Stimulated activated naive CD4-positive, alpha-beta T cell treated with Interleukin-2 at 50 U/mL for 16 hours (primary cell): ENCODE results near the gene MTF1.
"Not testable (repeated sequence)": the region's sequence is repeated elsewhere in the genome, so short reads cannot be mapped to it uniquely, and the experiment has no call there.

Source experiments
- DNase-seq: peaks from one replicate; lab custom pipeline; 2025; lab: John Stamatoyannopoulos, UW

MTF1 gene

DNA sequence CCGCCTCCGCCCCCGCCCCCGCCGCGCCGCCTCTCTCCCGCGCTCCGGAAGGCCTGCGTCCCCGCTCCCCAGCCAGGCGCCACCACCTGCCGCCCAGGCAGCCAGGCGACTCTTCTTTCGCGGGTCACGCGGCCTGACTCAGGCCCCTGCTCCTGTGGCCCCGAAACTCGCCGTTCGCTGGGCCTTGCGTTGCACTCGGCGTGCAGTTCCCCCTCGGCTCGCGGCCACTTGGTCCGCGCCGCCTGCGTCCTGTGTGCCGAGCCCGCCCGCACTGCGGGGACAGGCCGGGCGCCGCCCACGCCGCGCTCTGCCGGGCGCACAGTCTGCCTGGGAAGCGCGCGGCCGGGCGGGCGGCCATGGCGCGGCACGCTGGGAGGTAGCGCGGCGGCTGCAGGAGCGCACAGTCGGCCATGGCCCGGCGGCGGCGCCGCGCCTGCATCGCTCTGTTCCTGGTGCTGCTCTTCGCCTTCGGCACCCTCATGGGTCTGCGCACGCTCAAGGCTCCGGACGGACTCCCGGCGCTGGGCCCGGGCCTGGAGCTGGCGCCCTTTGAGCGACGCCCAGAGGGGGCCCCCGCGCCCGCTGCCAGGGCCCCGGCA lies 65.5 kb downstream of the MTF1 start, which contains the start of gene MANEAL:
MANEAL (plus strand) TSS at position 75 of the 599 bp plus-strand sequence; CDS start at position 411, 336 bp downstream.
- DNase-seq: peak; percentile 7

DNA sequence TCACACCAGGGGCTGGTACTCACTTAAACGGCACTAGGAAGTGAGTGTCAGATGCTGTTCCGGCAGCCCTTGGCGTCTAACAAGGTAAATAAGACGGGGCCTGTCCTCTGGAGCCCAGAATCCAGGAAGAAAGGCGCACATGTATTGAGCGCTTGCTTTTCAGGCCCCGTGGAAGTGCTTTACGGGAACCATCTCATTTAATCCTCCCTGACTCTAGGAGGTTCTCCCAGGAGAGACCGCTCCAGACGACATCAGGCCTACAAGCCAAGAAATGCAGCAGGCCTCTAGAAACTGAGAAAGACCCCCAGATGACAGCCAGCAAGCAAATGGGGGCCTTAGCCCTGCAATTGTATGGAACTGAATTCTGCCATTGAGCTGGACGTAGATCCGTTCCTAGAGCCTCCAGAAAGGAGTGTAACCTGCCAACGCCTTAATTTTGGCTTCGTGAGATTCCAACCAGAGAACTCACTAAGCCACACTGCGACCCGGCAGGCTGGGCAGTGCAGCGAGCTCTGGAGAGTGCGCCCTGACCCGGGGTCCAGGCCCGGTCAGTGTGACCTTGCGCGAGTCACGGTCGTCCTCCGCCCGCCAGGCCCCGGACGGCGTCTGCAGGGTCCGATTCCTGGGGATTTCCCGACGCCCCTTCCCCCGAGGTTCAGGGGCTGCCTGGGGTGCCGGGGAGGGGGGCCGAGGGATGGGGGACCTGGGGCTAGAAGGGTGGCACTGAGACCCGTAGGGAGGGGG lies 66.3 kb downstream of the MTF1 start:
- DNase-seq: no peak

DNA sequence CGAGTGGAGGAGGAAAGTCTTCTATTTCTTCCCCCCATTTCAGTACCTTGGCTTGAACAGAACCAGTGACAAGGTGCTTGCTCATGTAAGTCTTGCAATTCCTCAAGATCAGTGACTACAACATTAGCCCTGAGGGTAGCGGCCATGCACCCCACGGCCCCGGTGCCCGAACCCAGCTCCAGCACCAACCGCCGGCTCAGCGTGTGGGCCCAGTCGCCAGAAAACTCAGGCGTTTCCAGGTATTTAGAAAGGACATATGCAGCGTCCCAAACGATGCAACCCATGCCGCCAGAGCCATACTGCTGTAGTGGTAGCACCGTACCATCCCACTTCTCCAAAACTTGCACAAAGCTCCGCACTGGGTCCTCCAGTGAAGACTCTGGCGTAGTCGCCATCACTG lies 76.9 kb downstream of the MTF1 start:
- no peak for DNase-seq

DNA sequence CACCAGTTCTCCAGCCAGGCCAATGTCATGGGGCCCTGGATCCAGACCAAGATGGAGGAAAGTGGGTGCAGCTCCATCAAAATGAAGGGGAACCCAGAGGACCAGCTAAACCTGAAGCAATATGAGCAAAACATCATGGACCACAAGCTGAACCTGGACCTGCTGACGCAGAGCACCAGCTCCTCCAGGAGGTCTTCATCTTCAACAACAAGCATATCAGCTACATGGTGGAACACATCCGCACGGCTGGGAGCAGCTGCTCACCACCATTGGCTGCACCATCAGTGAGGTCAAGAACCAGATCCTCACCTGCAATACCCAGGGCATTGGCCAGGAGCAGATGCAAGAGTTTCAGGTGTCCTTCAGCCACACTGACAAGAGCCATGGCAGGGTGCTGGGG lies 80.7 kb downstream of the MTF1 start:
- DNase-seq: no peak

DNA sequence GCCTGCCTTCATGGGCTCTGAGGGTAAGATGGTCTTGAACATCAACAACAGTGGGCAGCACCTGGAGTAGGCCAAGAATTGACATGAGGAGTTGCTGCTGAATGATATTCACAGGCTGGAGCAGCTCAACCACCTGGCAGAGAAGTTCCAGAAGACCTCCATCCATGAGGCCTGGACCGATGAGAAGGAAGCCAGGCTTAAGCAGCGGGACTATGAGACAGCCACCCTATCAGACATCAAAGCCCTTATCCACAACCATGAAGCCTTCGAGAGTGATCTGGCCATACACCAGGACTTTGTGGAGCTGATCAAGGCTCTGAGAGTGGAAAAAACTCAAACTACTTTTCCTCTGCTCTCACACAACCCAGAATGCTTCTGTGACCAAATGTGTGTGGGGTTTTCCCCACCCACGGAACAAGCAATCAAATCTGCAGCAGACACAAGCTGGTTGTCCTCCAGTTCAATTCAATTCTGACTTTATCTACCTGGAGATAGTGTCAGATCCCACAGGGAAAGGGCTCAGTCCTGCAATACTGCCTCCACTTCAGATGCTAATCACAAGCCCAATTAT lies 82.4 kb downstream of the MTF1 start:
- DNase-seq: peak; percentile 14

DNA sequence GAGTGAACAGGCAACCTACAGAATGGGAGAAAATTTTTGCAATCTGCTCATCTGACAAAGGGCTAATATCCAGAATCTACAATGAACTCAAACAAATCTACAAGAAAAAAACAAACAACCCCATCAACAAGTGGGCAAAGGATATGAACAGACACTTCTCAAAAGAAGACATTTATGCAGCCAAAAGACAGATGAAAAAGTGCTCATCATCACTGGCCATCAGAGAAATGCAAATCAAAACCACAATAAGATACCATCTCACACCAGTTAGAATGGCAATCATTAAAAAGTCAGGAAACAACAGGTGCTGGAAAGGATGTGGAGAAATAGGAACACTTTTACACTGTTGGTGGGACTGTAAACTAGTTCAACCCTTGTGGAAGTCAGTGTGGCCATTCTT lies 88.0 kb downstream of the MTF1 start:
- DNase-seq: not testable (repeated sequence)

DNA sequence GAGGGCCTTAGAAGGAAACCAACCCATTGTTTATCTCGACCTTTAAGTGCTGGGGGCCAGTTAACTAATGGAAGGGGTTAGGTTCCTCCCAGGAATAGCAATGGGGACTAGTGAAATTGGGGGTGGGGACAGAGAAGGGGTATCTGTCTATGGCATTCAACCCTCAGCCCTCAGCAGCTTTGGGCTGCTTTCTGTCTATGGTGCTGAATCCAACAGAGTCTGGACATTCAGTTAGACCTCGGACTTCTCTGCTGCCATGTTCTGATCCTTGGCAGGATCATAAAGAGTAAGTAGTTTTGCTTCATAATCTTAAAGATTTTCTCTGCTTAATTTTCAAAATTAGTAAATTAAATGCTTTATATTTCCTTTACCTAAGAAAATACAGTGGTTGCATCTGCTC lies 91.9 kb downstream of the MTF1 start:
- no peak for DNase-seq

DNA sequence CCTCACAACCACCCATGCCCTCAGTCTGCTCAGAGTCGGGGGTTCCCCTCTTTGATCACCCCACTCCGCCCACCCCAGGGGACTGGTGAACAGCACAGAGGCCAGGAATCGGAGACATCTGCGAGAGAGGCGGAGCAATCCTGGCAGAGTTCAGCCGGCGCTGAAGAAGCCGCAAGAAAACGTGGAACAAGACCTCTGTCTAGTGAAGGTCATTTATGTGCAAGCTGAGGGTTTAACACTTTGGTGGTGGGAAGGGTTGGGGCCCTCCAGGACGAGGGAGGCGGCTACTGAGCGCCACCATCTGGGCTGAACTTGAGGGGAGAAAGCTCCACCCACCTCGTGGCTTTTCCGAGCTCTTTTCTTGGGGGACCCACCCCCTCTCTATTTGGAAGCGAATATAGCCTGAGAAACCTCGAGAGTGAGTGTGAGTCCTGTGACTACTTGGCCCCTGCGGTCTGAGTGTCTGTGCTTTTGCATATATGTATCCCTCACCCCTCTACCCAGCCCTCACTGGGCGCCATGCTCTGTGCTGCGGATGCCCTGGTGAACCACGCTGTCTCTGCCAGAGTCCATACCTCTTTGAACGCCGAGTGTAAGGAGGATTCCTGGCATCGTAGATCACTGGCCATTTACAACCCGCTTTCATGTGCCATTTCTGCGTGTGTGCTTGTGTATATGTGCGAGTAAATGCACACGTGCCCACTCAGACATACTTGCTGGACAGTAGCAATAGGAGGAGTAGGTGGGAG lies 93.3 kb downstream of the MTF1 start:
- peak; percentile 9 for DNase-seq

DNA sequence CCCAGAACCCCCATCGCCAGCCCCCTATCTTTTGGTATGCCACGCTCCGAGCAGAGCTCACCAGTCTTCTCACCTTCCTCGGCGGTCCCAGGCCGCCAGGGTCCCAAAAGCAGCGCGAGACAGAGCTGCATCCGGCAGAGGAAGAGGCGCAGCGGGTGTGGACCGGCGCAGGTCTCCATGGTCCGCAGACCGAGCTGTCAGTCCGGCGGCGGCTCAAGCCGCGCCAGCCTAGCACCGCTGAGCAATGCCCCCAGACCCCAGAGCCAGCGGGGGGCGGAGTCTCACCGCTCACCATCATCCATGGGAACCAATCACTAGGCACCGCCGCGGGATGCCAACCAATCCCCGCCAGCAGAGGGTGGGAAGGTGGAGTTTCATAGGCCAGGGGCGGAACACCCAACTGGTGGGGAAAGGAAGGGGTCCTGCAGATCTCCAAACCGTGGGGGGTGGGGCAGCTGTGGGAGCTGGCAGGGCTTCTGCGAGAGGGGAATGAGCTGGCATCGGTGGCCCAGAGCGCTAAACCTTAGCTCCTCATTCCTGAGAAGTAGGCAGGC lies 94.4 kb downstream of the MTF1 start, which contains the start of gene EPHA10:
EPHA10 (minus strand) TSS at position 233 of the 554 bp plus-strand sequence; CDS start at position 179, 54 bp downstream.
- no peak for DNase-seq

DNA sequence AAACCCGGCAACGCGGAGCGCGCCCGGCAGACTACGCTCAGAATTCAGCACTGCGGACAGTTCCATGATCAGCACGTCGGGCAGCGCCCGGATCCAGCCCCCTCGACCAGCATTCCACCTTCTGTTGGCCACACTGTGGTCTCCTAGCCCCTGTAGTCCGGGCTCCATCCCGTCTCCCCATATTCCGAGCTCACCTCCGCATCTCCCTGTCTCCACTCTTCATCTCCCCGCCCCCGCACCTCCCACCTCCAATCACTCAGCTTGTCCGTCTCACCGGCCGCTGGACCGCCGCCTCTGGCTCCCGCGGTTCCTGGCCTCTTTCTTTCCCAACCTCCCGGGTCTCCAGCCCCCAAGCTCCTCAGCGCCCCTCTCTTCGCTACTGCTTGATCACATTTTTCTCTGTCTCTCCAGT lies 95.0 kb downstream of the MTF1 start:
- DNase-seq: peak; percentile 9

DNA sequence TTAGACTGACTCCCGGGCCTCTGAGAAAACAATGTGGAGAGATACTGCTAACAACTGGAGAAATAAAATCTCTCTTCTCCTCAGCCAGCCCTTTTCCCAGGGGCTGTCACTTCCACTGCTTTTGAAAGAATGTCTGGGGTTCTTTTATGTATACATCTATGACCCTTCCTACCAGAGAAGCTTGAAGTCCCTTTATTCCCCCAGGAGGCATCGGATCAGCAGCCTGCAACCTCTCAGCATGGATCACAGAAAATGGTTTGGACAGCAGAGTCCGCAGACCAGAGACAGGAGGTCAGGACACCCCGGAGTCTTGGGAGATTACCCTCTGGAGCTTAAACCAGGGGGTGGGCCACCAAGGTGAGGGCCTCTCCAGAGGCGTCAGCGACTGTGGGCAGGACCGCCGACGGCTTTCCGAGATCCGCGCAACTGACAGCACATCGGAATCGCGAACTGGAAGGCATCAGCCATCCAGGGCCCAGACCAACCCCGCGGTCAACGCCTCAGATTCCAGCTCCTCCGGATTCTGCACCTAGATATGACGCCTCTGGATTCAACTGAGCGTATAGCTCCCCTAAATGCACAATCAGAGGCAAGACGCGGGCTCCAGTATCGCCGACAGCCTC lies 95.5 kb downstream of the MTF1 start:
- DNase-seq: no peak

DNA sequence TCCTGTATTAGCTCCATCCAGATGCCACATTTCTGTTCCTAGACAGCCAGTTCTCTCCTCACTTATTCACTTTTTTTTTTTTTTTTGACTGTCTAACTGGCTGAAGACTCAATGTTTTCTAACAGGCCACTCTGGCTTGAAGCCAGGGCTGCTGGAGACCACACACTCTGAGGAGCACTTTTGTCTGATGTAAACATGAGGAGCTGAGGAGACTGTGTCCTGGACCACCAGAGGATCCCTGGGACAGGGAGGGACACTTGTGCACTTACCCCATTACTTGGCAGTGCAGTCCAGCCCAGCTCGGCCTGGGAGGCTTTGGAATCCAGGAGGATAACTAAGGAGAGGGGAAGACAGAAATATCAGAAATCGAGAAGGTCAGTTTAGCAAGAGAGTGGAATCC lies 96.9 kb downstream of the MTF1 start:
- DNase-seq: no peak

DNA sequence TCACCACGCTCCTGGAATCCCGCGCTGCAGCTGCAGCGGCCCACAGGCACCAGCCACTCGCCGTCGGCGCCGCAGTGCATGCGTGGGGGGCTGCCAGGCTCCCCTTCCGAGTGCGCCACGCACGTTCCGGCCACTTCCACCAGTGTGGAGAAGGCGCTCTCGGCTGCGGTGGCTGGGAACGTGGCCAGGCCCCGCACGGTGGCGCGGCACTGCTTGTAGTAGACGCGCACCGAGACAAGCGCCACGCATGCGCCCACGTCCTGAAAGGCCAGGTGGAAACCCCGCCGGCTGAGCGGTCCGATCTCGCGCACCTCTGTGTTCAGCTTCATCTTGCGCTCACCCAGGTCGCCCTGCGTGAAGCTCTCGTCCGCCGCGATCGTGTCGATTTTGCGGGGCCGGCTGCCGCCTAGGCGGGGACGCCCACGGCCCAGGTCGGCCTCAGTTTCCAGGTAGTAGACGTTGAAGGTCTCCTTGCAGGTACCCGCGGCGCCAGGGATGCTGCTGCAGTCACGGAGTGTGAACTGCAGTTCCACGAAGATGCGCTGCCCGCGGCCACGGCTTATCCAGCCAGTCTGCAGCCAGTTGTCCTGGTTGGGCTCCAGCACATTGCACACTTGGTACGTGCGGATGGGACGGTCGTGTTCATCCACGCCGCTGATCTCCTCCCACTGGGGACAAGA lies 97.8 kb downstream of the MTF1 start:
- no peak for DNase-seq
